Ovary (tissue), 10 donors: ENCODE data around the gene LMO3. TPM values are rescaled to one million over a fixed set of nuclear protein-coding genes. Genes with fewer than 3 reads are reported as not detected.

Source experiments
- DNase-seq, 5 donors: peaks; one replicate each; pipeline ENCODE4 v3.0.0-alpha.2; 2019 to 2020
- H3K27ac ChIP-seq, 2 donors: fragments of 200-600 bp; one replicate each; pipeline versions ENCODE4 v1.5.1 to v1.8.0; 2019 to 2022
- H3K27me3 ChIP-seq: fragments of 200-600 bp; one replicate; pipeline ENCODE4 v1.8.0; 2022
- H3K36me3 ChIP-seq: fragments of 200-600 bp; sonication (generic); one replicate; pipeline ENCODE4 v1.5.1; 2019
- H3K4me1 ChIP-seq: one replicate; pipeline ENCODE4 v1.8.1; 2013; ENCODE audit warnings: mild to moderate bottlenecking, moderate library complexity; ENCODE audit not compliant: insufficient read depth
- H3K4me3 ChIP-seq: fragments of 200-600 bp; sonication (generic); one replicate; pipeline ENCODE4 v1.5.1; 2017
- H3K9me3 ChIP-seq, 2 donors: fragments of 200-600 bp in 1 of 2; sonication (generic) in 1 of 2; one replicate each; pipeline versions ENCODE4 v1.5.1 to v1.8.1; 2013 to 2019; ENCODE audit warnings: mild to moderate bottlenecking in 1 of 2, moderate library complexity in 1 of 2
- EP300 ChIP-seq: sonication (generic); formaldehyde crosslinking; IDR thresholded peaks from one replicate; pipeline ENCODE4 v1.6.1; 2017; ENCODE audit warnings: antibody characterized with exemption
- POLR2A ChIP-seq: fragments of 450-650 bp; IDR thresholded peaks from one replicate; pipeline ENCODE4 v1.6.1; 2017; ENCODE audit warnings: antibody characterized with exemption, mild to moderate bottlenecking, moderate library complexity
- WGBS, 3 donors: extraction: QIAGEN DNeasy Blood & Tissue Kit in 1 of 3; methylation state at CpG; one replicate each; pipeline versions ENCODE4 v1.1.5 to v1.1.7; 2013 to 2017; 5-methylcytosine and 5-hydroxymethylcytosine counted together
- intact Hi-C, 4 donors: fragments of 100-400 bp; cut with DNase I; formaldehyde crosslinking; loops; one replicate each; pipeline versions ENCODE4 v1.11.0 to v1.15.1; 2022 to 2023
- long read RNA-seq, 3 donors: library from polyadenylated mRNA in 2 of 3; unstranded in 2 of 3; transcript quantifications; one replicate each; pipeline ENCODE4 v2.0.0 and lab custom pipeline, GENCODE V29; 2021 to 2026
- polyA plus RNA-seq, 2 donors: library from polyadenylated mRNA; stranded (reverse); fragments of 200-250 nt in 1 of 2; fragments of 350-450 nt in 1 of 2; fragmentation: Illumina TruSeq in 1 of 2; extraction: RNeasy Lipid Tissue Mini Kit (QIAGEN cat#74804) in 1 of 2; gene quantifications; one replicate each; pipeline ENCODE4 v1.2.3, GENCODE V29; 2013 to 2014
- total RNA-seq, 7 donors: library from RNA; depleted of rRNA in 2 of 7; stranded (reverse); fragments of >200 nt in 2 of 7; fragmentation: NEBNext Ultra II Directional in 3 of 7; extraction: Animal tissue kit (Norgen Biotek cat#: 25700) in 3 of 7; gene quantifications; one replicate each; pipeline versions ENCODE4 v1.1.0 to v1.2.4, GENCODE V29; 2016 to 2023
- TF ChIP-seq, protein P1 (sequence below), 3 donors: fragments of 450-650 bp in 2 of 3; fragments of 200-600 bp in 1 of 3; IDR thresholded peaks; one replicate each; pipeline versions ENCODE4 v1.5.1 to v1.8.0; 2016 to 2022; ENCODE audit warnings: antibody characterized with exemption in 3 of 3, mild to moderate bottlenecking in 1 of 3
- donor health status: DM: no; HTN: no; CAD: no; lungs with moderate emphysema.
- donor health status: DM: no; HTN: no; CAD: no.
- donor health status: Bipolar disorder and iron deficiency.
- donor health status: DM: yes; HTN: yes; CAD: no.
- donor health status: DM: no; HTN: no; CAD: no.
- donor health status: DM: yes; HTN: yes; CAD: no.

The LMO3 gene
- total RNA-seq, result 1 to 10 TPM; 1.3 to 7.9 (median 5.0) TPM
- 10 to 100 TPM in 1 of 2 donors, under 1 TPM in 1; 0.97 to 11.7 TPM for polyA plus RNA-seq
- long read RNA-seq, donor 1, partial matches to known transcripts, result 3 of 5 reads
- long read RNA-seq, donor 1, other reads (novel, unspliced or antisense), result 0 of 5 reads
- long read RNA-seq, donor 2, partial matches to known transcripts, result 0 of 2 reads
- long read RNA-seq, donor 2, other reads (novel, unspliced or antisense), result 0 of 2 reads
- long read RNA-seq, donor 3, transcript LMO3-215 (4 exons, 1,685 nt), result major isoform, 5 of 7 reads
- long read RNA-seq, donor 3, partial matches to known transcripts, result 2 of 7 reads
- long read RNA-seq, donor 3, other reads (novel, unspliced or antisense), result 0 of 7 reads

DNA sequence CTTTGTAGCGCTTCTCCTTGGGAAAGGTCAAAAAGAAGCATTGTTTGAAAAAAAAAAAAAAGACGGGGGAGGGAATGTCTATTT, at the start of gene LMO3:
TSS of gene LMO3 (minus strand) at position 46 of the 84 bp plus-strand sequence. CDS start 5,302 bp downstream, outside the sequence.
- Histone ChIP-seq H3K27ac (peak within 1 kb of the TSS; percentile 11 to 31), H3K4me1 (no peaks in the 10 kb centered on the region), H3K27me3 (no peaks in the 10 kb centered on the region), H3K9me3 (no peaks in the 10 kb centered on the region), H3K4me3 (peak within 1 kb of the TSS; percentile 40), H3K36me3 (no peaks in the 10 kb centered on the region)
- no peak for DNase-seq
- no peak for TF ChIP-seq EP300
- TF ChIP-seq, protein P1, sequence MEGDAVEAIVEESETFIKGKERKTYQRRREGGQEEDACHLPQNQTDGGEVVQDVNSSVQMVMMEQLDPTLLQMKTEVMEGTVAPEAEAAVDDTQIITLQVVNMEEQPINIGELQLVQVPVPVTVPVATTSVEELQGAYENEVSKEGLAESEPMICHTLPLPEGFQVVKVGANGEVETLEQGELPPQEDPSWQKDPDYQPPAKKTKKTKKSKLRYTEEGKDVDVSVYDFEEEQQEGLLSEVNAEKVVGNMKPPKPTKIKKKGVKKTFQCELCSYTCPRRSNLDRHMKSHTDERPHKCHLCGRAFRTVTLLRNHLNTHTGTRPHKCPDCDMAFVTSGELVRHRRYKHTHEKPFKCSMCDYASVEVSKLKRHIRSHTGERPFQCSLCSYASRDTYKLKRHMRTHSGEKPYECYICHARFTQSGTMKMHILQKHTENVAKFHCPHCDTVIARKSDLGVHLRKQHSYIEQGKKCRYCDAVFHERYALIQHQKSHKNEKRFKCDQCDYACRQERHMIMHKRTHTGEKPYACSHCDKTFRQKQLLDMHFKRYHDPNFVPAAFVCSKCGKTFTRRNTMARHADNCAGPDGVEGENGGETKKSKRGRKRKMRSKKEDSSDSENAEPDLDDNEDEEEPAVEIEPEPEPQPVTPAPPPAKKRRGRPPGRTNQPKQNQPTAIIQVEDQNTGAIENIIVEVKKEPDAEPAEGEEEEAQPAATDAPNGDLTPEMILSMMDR (IDR thresholded peaks at IDR 0.05), result no peak
- TF ChIP-seq POLR2A, result no peak
- WGBS, 3 donors, result 0 to 3% (median 0%) methylated on average over 2 of the region's 2 CpGs
- intact Hi-C loops, result no loop called here

GRCh38 chr12:16636435-16637055, 30.6 kb upstream of the LMO3 start:
- DNase-seq, result no peak
- 44 to 67% (median 61%) methylated on average over 2 of the region's 2 CpGs for WGBS, 3 donors
- intact Hi-C loops, result no loop called here
- no peak overlapping the region for H3K27ac ChIP-seq
- H3K36me3 ChIP-seq, result no peaks in the 10 kb centered on the region
- H3K4me3 ChIP-seq, result no peak overlapping the region
- no peaks in the 10 kb centered on the region for H3K4me1 ChIP-seq
- no peaks in the 10 kb centered on the region for H3K27me3 ChIP-seq
- no peak for TF ChIP-seq EP300
- TF ChIP-seq, protein P1 (IDR thresholded peaks at IDR 0.05), result no peak
- H3K9me3 ChIP-seq, result no peaks in the 10 kb centered on the region

GRCh38 chr12:16634786-16635185, 28.8 kb upstream of the LMO3 start:
- Histone ChIP-seq H3K9me3 (no peaks in the 10 kb centered on the region), H3K4me1 (no peaks in the 10 kb centered on the region), H3K4me3 (no peak overlapping the region), H3K36me3 (no peaks in the 10 kb centered on the region), H3K27me3 (no peaks in the 10 kb centered on the region), H3K27ac (no peak overlapping the region)
- DNase-seq, result no peak
- WGBS, 3 donors, result 81 to 95% (median 86%) methylated on average over 1 of the region's 1 CpG
- TF ChIP-seq, protein P1 (IDR thresholded peaks at IDR 0.05), result no peak
- TF ChIP-seq POLR2A, result no peak
- TF ChIP-seq EP300, result no peak
- intact Hi-C loops, result no loop called here

GRCh38 chr12:16626991-16627390, 21.0 kb upstream of the LMO3 start:
- Histone ChIP-seq H3K9me3 (no peaks in the 10 kb centered on the region), H3K36me3 (no peaks in the 10 kb centered on the region), H3K27me3 (no peaks in the 10 kb centered on the region), H3K27ac (no peak overlapping the region), H3K4me1 (no peaks in the 10 kb centered on the region), H3K4me3 (no peak overlapping the region)
- no peak for TF ChIP-seq POLR2A
- TF ChIP-seq EP300, result no peak
- TF ChIP-seq, protein P1 (IDR thresholded peaks at IDR 0.05), result no peak
- 55 to 61% (median 58%) methylated on average over 1 of the region's 1 CpG for WGBS, 3 donors
- intact Hi-C loops, result no loop called here
- no peak for DNase-seq
